GM23248 (cell line): ENCODE results near the gene USP20.

ENCODE experiments used
- EZH2 ChIP-seq: fragments of 200-600 bp; sonication (generic); IDR thresholded peaks from 2 replicates; pipeline ENCODE4 v1.6.1; 2018; ENCODE audit warnings: antibody characterized with exemption, mild to moderate bottlenecking; ENCODE audit not compliant: insufficient read depth, poor library complexity, severe bottlenecking
- EZH2phosphoT487 ChIP-seq: fragments of 200-600 bp; sonication (generic); IDR thresholded peaks from 2 replicates; pipeline ENCODE4 v1.6.1; 2018; ENCODE audit warnings: antibody characterized with exemption, moderate library complexity, mild to moderate bottlenecking, low read depth; ENCODE audit not compliant: insufficient read depth

GRCh38 chr9:129786481-129786880 lies 48.8 kb upstream of the USP20 start:
- TF ChIP-seq EZH2 (no peak), EZH2phosphoT487 (no peak)
